Dendritic cell treated with granulocyte-macrophage colony-stimulating factor and Interleukin-4, amounts not matched to agents 40 ng/mL and 50 ng/mL, for 4 days (primary cell): Measurements from ENCODE around the gene PPCDC.

Source experiments
- H3K27ac Mint-ChIP-seq: one replicate; pipeline ENCODE4 v1.8.0; 2022; ENCODE audit warnings: mild to moderate bottlenecking, mixed read lengths
- H3K27me3 Mint-ChIP-seq: one replicate; pipeline ENCODE4 v1.8.0; 2022; ENCODE audit warnings: mild to moderate bottlenecking, mixed read lengths
- H3K36me3 Mint-ChIP-seq: one replicate; pipeline ENCODE4 v1.8.0; 2022; ENCODE audit warnings: low read depth, mixed read lengths
- H3K4me1 Mint-ChIP-seq: one replicate; pipeline ENCODE4 v1.8.0; 2022; ENCODE audit warnings: low read depth, mixed read lengths
- H3K4me3 Mint-ChIP-seq: one replicate; pipeline ENCODE4 v1.8.0; 2022; ENCODE audit warnings: mild to moderate bottlenecking, moderate library complexity, mixed read lengths
- H3K9me3 Mint-ChIP-seq: one replicate; pipeline ENCODE4 v1.8.0; 2022; ENCODE audit warnings: mixed read lengths
- intact Hi-C: fragments of 100-400 bp; cut with micrococcal nuclease; formaldehyde crosslinking; loops from one replicate; pipeline ENCODE4 v1.15.0; 2022

PPCDC gene

DNA sequence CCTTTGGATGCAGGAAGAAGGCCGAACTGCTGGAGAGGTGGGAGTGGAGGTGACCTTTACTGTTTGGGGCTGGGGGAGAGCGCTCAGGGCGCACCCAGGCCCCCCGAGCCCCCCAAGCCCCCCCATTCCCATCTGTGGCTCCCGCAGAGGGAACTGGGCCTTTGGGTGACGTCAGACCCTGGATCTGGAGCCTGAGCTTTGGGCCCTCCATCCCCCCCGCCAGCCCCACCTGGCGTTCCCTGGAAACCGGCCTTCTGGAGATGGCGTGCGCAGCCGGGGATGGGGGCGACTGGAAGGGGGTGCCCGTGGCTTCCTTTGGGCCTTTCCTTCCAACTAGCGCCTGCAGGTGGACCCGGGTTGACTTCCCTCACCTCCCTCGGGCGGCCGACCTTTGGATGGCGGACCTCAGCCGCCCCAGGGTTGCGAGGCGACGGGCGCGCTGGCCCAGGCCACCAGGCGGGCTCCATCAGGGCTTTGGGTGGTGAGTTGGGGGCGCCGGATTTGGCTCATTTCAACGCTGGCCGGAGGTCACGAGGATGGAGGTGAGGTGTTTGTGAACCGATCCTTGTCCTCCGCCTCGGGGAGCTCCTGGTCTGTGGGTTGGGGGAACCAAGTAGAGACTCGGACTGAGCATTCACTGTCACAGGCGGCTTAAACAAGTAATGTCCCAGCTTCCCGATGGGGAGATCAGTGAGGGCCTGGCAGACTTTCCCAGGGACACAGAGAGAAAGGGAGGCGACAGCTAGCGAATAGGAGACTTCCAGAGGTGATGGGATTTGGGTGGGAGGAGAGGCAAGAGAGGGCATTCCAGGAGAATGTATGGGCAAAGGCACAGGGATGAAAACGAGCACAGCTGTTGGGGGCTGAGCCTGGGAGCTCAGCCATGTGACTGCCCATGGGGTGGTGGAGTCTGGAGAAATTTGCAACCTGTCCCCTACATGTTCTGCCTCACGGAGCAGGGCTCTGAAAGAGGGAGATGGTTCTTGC is 27.3 kb upstream of the PPCDC start:
- H3K36me3 Mint-ChIP-seq, result no peaks in the 10 kb centered on the region
- H3K27ac Mint-ChIP-seq, result no peak overlapping the region
- H3K27me3 Mint-ChIP-seq, result peaks cover 43% of the 10 kb centered on the region
- peak overlapping the region; percentile 53 for H3K4me3 Mint-ChIP-seq
- H3K9me3 Mint-ChIP-seq, result no peaks in the 10 kb centered on the region
- H3K4me1 Mint-ChIP-seq, result peaks cover 23% of the 10 kb centered on the region
- intact Hi-C loops, result loop anchor here (1.0 kb wide), 1 partner anchor 27 kb away; the partner anchor contains the start of gene PPCDC

DNA sequence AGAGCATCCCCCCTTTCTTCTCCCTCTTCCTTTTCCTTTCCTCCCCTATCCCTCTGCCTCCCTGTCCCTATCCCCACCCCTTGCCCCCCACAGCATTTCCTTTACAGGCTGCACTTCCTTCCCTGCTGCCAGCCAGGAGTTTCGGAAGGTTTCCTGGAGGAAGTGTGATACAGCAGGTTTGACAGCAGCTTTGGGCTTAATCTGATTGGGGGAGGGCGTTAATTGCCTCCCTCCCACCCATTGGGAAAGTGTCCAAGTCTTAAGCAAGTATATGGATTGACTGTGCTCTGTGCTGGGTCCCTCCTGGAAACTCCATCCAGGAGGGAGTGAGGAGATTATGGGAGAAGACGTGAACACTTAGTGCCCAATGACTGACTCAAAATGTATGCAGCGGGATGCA is 26.2 kb upstream of the PPCDC start:
- no peak overlapping the region for H3K4me3 Mint-ChIP-seq
- H3K36me3 Mint-ChIP-seq, result no peaks in the 10 kb centered on the region
- H3K27ac Mint-ChIP-seq, result no peak overlapping the region
- H3K9me3 Mint-ChIP-seq, result no peaks in the 10 kb centered on the region
- H3K27me3 Mint-ChIP-seq, result peaks cover 40% of the 10 kb centered on the region
- intact Hi-C loops, result no loop called here
- H3K4me1 Mint-ChIP-seq, result peaks cover 23% of the 10 kb centered on the region

DNA sequence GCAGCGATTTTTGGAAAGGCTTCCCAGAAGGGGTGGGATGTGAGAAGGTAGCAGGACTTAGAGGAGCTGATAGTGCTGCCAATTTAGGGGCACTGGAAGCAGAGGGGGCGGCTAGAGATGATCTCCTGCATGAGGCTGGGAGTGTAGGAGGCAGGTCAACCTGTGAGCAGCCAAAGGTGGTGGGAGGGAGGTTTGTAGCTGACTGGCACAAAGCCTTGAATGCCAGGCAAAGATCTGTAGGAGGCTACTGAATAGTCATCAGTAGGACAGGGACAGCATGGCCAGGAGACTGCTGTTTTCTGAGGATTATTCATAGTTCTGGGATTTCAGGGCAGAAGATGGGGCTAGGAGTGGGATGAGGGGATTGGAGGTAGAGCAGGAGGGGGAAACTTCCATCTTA is 25.8 kb upstream of the PPCDC start:
- H3K27me3 Mint-ChIP-seq, result peaks cover 38% of the 10 kb centered on the region
- no peaks in the 10 kb centered on the region for H3K9me3 Mint-ChIP-seq
- H3K4me1 Mint-ChIP-seq, result peaks cover 23% of the 10 kb centered on the region
- no peaks in the 10 kb centered on the region for H3K36me3 Mint-ChIP-seq
- H3K4me3 Mint-ChIP-seq, result no peak overlapping the region
- H3K27ac Mint-ChIP-seq, result no peak overlapping the region
- intact Hi-C loops, result no loop called here

DNA sequence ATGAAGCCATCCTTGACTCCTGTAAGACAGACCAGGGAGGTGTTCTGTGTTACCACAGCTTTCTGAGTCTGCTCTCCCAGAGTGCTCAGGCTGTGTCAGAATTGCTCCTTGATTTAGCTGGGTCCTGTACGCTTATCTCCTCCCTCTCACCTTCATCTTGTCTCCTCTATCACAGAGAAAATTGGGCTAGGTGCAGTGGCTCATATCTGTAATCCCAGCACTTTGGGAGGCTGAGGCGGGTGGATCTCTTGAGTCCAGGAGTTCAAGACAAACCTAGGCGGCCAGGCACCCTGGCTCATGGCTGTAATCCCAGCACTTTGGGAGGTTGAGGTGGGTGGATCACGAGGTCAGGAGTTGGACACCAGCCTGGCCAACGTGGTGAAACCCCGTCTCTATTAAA is 22.1 kb upstream of the PPCDC start:
- Mint-ChIP-seq H3K4me1 (peaks cover 13% of the 10 kb centered on the region), H3K36me3 (no peaks in the 10 kb centered on the region), H3K4me3 (no peak overlapping the region), H3K9me3 (no peaks in the 10 kb centered on the region), H3K27ac (no peak overlapping the region), H3K27me3 (peaks cover 22% of the 10 kb centered on the region)
- intact Hi-C loops, result no loop called here

DNA sequence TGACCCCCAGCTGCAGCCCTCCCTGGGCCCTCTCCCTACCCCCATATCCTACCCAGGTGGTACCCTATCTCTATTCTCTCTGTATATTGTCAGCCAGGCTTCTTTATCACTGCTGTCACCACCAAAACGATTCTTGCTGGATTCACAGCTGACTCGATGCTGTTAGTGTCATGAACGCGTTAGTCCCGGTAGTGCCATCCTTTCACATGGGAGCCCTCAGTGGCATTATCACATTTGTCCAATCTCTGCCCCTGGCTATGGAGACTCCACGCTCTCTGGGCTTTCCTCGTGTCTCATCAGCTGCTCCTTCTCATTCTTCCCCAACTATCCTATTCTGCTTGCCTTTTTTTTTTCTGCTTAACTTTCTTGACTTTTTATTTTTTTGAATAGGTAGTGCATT is 21.0 kb upstream of the PPCDC start:
- H3K27me3 Mint-ChIP-seq, result peaks cover 11% of the 10 kb centered on the region
- peaks cover 7% of the 10 kb centered on the region for H3K4me1 Mint-ChIP-seq
- H3K9me3 Mint-ChIP-seq, result no peaks in the 10 kb centered on the region
- H3K36me3 Mint-ChIP-seq, result no peaks in the 10 kb centered on the region
- H3K4me3 Mint-ChIP-seq, result no peak overlapping the region
- intact Hi-C loops, result no loop called here
- no peak overlapping the region for H3K27ac Mint-ChIP-seq

DNA sequence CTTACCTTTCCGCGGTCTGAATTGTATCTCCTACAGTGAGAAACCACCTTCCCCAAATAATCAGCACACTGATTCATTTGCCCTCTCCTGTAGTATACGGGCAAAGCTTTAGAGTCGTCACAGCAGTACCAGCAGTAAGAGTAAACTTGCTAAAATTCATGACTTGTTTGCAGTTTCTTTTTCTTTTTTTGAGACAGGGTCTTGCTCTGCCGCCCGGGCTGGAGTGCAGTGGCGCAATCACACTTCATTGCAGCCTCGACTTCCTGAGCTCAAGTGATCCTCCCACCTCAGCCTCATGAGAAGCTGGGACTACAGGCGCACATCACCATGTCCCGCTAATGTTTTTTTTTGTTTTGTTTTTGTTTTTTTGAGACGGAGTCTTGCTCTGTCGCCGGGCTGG is 16.2 kb upstream of the PPCDC start:
- Mint-ChIP-seq H3K27me3 (no peaks in the 10 kb centered on the region), H3K36me3 (no peaks in the 10 kb centered on the region), H3K9me3 (no peaks in the 10 kb centered on the region), H3K4me1 (peaks cover 25% of the 10 kb centered on the region), H3K4me3 (no peak overlapping the region), H3K27ac (peak overlapping the region; percentile 75)
- intact Hi-C loops, result no loop called here

DNA sequence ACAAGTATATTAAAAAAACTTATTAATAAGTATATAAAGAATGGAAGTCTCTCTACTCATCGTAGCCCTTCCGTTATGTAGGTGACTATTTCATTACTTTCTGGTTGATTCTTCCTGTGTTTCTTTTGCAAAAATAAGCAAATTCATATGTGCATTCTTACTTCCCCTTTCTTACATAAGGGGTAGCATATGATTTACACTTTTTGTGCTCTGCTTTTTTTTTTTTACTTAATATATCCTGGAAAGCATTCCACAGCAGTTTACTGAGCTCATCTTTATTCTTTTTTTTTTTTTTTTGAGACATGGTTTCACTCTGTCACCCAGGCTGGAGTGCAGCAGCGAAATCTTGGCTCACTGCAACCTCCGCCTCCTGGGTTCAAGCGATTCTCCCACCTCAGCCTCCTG is 15.2 kb upstream of the PPCDC start:
- no peaks in the 10 kb centered on the region for H3K9me3 Mint-ChIP-seq
- H3K27me3 Mint-ChIP-seq, result no peaks in the 10 kb centered on the region
- peak overlapping the region; percentile 75 for H3K27ac Mint-ChIP-seq
- peaks cover 31% of the 10 kb centered on the region for H3K4me1 Mint-ChIP-seq
- no peaks in the 10 kb centered on the region for H3K36me3 Mint-ChIP-seq
- intact Hi-C loops, result no loop called here
- H3K4me3 Mint-ChIP-seq, result peak overlapping the region; percentile 54

DNA sequence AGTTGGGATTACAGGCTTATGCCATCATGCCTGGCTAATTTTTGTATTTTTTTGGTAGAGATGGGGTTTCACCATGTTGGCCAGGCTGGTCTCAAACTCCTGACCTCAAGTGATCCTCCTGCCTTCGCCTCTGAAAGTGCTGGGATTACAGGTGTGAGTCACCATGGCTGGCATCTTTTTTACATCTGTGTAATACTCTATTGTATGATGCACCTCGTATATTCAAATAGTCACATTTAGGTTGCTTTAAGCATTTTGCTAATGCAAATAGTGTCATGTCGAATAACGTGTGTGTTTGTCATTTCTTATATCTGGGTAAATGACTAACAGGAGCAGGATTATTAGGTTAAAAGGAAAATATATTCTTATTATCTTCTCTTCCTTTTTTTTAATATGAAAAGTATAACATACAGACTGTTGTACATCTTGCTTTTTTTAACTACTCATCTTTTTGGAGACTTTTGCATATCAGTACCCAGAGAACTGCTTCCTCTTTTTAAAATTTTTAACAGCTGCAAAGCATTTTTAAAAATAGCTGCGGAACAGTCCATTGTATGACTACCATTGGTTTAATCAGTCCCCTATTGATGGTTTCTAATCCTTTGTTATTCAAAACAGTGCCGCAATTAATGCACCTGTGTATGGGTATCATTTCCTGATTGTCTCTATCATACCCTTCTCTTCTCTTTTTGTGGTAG is 14.6 kb upstream of the PPCDC start:
- Mint-ChIP-seq H3K4me1 (peaks cover 32% of the 10 kb centered on the region), H3K9me3 (no peaks in the 10 kb centered on the region), H3K27ac (peak overlapping the region; percentile 75)

DNA sequence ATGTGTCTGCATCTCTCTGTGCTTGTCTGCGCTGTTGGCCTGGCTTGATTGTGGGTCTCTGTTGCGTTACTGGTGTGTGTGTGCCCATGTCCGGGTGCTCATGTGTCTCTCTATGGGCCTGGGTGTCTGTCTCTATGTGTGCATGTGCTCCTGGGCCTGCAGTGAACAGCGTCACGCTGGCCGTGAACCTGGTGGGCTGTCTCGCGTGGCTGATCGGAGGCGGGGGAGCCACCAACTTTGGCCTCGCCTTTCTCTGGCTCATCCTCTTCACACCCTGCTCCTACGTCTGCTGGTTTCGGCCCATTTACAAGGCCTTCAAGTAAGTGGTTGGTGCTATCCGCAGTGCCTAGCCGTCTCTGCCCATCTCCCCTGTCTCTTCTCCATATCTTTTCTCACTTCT is 7.0 kb upstream of the PPCDC start:
- Mint-ChIP-seq H3K9me3 (no peaks in the 10 kb centered on the region), H3K4me3 (no peak overlapping the region), H3K27me3 (no peaks in the 10 kb centered on the region), H3K36me3 (no peaks in the 10 kb centered on the region), H3K4me1 (peaks cover 21% of the 10 kb centered on the region), H3K27ac (no peak overlapping the region)
- intact Hi-C loops, result no loop called here

More for the DNA sequence above, 14.6 kb upstream of the PPCDC start:
- H3K36me3 Mint-ChIP-seq, result no peaks in the 10 kb centered on the region
- peak overlapping the region; percentile 54 for H3K4me3 Mint-ChIP-seq
- H3K27me3 Mint-ChIP-seq, result no peaks in the 10 kb centered on the region
- intact Hi-C loops, result no loop called here

DNA sequence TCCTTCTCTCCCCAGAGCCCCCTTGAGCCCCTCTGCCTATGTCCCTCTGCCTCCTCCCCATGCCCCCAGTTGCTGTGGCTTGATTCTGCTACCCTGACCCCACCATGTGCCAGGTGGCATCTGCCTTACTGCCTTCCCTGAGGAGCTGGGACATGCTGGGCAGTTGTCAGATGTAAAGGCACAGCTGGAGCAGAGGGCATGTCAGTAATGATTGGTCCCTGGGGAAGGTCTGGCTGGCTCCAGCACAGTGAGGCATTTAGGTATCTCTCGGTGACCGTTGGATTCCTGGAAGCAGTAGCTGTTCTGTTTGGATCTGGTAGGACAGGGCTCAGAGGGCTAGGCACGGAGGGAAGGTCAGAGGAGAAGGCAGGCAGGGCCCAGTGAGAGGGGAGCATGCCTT is 3.5 kb upstream of the PPCDC start:
- H3K9me3 Mint-ChIP-seq, result no peaks in the 10 kb centered on the region
- no peak overlapping the region for H3K4me3 Mint-ChIP-seq
- no peak overlapping the region for H3K27ac Mint-ChIP-seq
- peaks cover 31% of the 10 kb centered on the region for H3K4me1 Mint-ChIP-seq
- H3K27me3 Mint-ChIP-seq, result no peaks in the 10 kb centered on the region
- intact Hi-C loops, result loop anchor here (10.0 kb wide), 2 partner anchors 65 to 435 kb away; partner anchors contain the start of genes RPP25 and SIN3A
- peaks cover 7% of the 10 kb centered on the region for H3K36me3 Mint-ChIP-seq

DNA sequence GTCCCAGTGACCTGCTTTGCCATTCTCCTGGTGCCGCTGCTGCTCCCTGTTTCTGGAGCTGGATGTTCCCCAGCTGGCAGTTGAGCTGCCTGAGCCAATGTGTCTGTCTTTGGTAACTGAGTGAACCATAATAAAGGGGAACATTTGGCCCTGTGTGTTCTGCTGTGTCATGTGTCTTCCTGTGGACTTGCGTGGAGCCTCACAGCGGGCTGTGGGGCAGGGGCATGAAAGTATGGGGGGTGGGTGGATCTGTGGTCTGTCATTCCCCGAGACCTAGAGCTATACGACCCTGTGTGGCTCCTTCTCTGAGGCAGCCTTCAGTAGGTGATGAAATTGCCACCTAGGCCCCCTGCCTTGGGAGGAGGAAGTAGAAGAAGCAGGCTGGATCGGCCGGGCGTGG is 2.0 kb upstream of the PPCDC start:
- Mint-ChIP-seq H3K36me3 (peaks cover 13% of the 10 kb centered on the region), H3K27me3 (no peaks in the 10 kb centered on the region), H3K4me1 (peaks cover 44% of the 10 kb centered on the region), H3K4me3 (no peak overlapping the region), H3K27ac (peak overlapping the region; percentile 77), H3K9me3 (no peaks in the 10 kb centered on the region)
- intact Hi-C loops, result loop anchor here (10.0 kb wide), 2 partner anchors 67 to 433 kb away; partner anchors contain the start of genes RPP25 and SIN3A

DNA sequence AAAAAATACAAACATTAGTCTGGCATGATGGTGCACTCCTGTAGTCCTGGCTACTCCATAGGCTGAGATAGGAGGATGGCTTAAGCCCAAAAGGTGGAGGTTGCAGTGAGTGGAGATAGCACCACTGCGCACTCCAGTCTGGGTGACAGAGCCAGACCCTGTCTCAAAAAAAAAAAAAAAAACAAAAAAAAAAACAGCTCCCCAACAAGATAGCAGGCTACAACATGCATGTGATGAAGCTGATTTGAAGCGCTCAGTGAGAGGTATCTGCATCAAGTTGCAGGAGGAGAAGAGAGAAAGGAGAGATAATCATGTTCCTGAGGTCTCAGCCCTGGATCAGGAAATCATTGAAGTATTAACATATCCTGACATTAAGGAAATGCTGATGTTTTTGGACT is 608 bp upstream of the PPCDC start:
- Mint-ChIP-seq H3K9me3 (no peaks in the 10 kb centered on the region), H3K27ac (no peak overlapping the region), H3K27me3 (no peaks in the 10 kb centered on the region), H3K4me1 (peaks cover 57% of the 10 kb centered on the region), H3K36me3 (peaks cover 27% of the 10 kb centered on the region), H3K4me3 (no peak overlapping the region)
- intact Hi-C loops, result loop anchor here (1.0 to 10.0 kb wide), 3 partner anchors 27 to 432 kb away; partner anchors contain the start of genes RPP25, SCAMP5 and SIN3A

DNA sequence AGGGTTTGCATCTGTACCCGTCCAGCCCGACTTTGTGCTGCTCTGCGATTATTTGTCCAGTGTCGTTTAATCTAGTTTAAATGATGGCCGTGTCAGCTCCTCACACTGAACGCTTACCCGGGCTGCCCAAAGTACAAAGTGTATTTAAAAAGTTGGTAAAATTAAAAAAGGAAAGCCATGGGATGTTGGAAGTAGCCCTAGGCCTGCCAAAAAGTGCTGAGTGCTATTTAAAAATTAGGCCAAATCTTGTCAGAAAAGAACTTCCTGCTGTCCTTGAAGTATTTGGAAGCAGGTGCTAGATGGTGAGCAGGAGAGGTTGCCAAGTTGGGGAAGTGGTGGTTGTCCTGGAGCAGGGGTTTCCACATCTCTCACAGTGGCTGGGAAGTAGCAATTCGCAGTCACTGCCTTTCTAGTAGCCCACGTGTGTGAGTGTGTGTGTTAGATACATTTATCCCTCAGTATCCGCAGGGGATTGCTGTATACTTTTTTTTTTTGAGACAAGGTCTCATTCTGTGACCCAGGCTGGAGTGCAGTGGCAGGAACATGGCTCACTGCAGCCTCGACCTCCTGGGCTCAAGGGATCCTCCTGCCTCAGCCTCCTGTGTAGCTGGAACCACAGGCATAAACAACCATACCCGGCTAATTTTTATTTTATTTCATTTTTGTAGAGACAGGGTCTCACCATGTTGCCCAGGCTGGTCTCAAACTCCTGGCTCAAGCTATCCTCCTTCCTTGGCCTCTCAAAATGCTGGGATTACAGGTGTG is 664 bp downstream of the PPCDC start:
- H3K4me3 Mint-ChIP-seq, result peak overlapping the region; percentile 82
- no peaks in the 10 kb centered on the region for H3K9me3 Mint-ChIP-seq
- peak overlapping the region; percentile 93 for H3K27ac Mint-ChIP-seq
- intact Hi-C loops, result loop anchor here (1.0 to 10.0 kb wide), 3 partner anchors 29 to 431 kb away; partner anchors contain the start of genes RPP25, SCAMP5 and SIN3A
- H3K27me3 Mint-ChIP-seq, result no peaks in the 10 kb centered on the region
- H3K4me1 Mint-ChIP-seq, result peaks cover 65% of the 10 kb centered on the region
- H3K36me3 Mint-ChIP-seq, result peaks cover 40% of the 10 kb centered on the region
